GM21737 (cell line): ENCODE data around the gene MAST3.

Experiments used
- ATAC-seq: cut with Tn5 transposase; IDR thresholded peaks from one replicate; pipeline ENCODE4 v1.9.1; 2021; ENCODE audit warnings: mild to moderate bottlenecking, moderate library complexity; ENCODE audit not compliant: unreplicated experiment

MAST3 gene

GRCh38 chr19:18174983-18175382, 77.4 kb downstream of the MAST3 start:
- ATAC-seq, result no peak

- ATAC-seq, result no peak
Measured at GRCh38 chr19:18176367-18177310, 79.1 kb downstream of the MAST3 start.

GRCh38 chr19:18179957-18180356, 82.4 kb downstream of the MAST3 start:
- ATAC-seq, result no peak

GRCh38 chr19:18183529-18183928, 86.0 kb downstream of the MAST3 start:
- ATAC-seq, result no peak

- no peak for ATAC-seq
Measured at GRCh38 chr19:18185538-18185937, 88.0 kb downstream of the MAST3 start.

- ATAC-seq, result no peak
Measured at GRCh38 chr19:18190278-18190677, 92.7 kb downstream of the MAST3 start.

- no peak for ATAC-seq
Measured at GRCh38 chr19:18191640-18192062, 94.1 kb downstream of the MAST3 start.

GRCh38 chr19:18192673-18193387, 95.3 kb downstream of the MAST3 start, which contains the start of gene MPV17L2:
Gene MPV17L2, plus strand, starts transcription at chr19:18193218. Its CDS starts 64 bp downstream, at chr19:18193282.
- peak; percentile 74 for ATAC-seq

GRCh38 chr19:18193388-18194180, 96.0 kb downstream of the MAST3 start:
- no peak for ATAC-seq

GRCh38 chr19:18194181-18194530, 96.6 kb downstream of the MAST3 start:
- ATAC-seq, result no peak

GRCh38 chr19:18194554-18195238, 97.1 kb downstream of the MAST3 start:
- no peak for ATAC-seq

- ATAC-seq, result no peak
Measured at GRCh38 chr19:18196511-18196845, 98.9 kb downstream of the MAST3 start.

GRCh38 chr19:18197306-18197705, 99.7 kb downstream of the MAST3 start:
- no peak for ATAC-seq

GRCh38 chr19:18197941-18198340, 100.4 kb downstream of the MAST3 start:
- no peak for ATAC-seq

- ATAC-seq, result no peak
Measured at GRCh38 chr19:18198374-18198773, 100.8 kb downstream of the MAST3 start.
